GM18520 (cell line): ENCODE data around the gene SPRED2.

Source experiments
- ATAC-seq: cut with Tn5 transposase; IDR thresholded peaks from one replicate; pipeline ENCODE4 v1.9.1; 2021; ENCODE audit not compliant: unreplicated experiment

Gene SPRED2

GRCh38 chr2:65432227-65433190 is at the start of gene SPRED2:
Gene SPRED2 (minus strand): TSS chr2:65432599. CDS start chr2:65431987, 612 bp downstream.
- no peak for ATAC-seq

- no peak for ATAC-seq
These were observed 49.6 kb upstream of the SPRED2 start for GRCh38 chr2:65481961-65482360.

GRCh38 chr2:65479524-65479923 is 47.1 kb upstream of the SPRED2 start:
- no peak for ATAC-seq

- ATAC-seq = no peak
These were observed 46.2 kb upstream of the SPRED2 start for GRCh38 chr2:65478498-65479135.

GRCh38 chr2:65477590-65477989 is 45.2 kb upstream of the SPRED2 start:
- no peak for ATAC-seq

GRCh38 chr2:65476778-65477177 is 44.4 kb upstream of the SPRED2 start:
- ATAC-seq = no peak

- no peak for ATAC-seq
These were observed 42.6 kb upstream of the SPRED2 start for GRCh38 chr2:65475000-65475399.

GRCh38 chr2:65473045-65473444 is 40.6 kb upstream of the SPRED2 start:
- ATAC-seq = no peak

- ATAC-seq = no peak
These were observed 39.0 kb upstream of the SPRED2 start for GRCh38 chr2:65471409-65471808.

- ATAC-seq = no peak
These were observed 34.2 kb upstream of the SPRED2 start for GRCh38 chr2:65466551-65466950.

GRCh38 chr2:65465857-65466256 is 33.5 kb upstream of the SPRED2 start:
- ATAC-seq = no peak

- ATAC-seq = no peak
These were observed 32.7 kb upstream of the SPRED2 start for GRCh38 chr2:65465124-65465523.

- ATAC-seq = no peak
These were observed 32.2 kb upstream of the SPRED2 start for GRCh38 chr2:65464604-65465003.

GRCh38 chr2:65458999-65459398 is 26.6 kb upstream of the SPRED2 start:
- no peak for ATAC-seq

GRCh38 chr2:65456886-65457285 is 24.5 kb upstream of the SPRED2 start:
- no peak for ATAC-seq

GRCh38 chr2:65456064-65456463 is 23.7 kb upstream of the SPRED2 start:
- ATAC-seq = no peak

GRCh38 chr2:65453916-65454315 is 21.5 kb upstream of the SPRED2 start:
- no peak for ATAC-seq

GRCh38 chr2:65452150-65452895 is 19.9 kb upstream of the SPRED2 start:
- no peak for ATAC-seq

- no peak for ATAC-seq
These were observed 18.4 kb upstream of the SPRED2 start for GRCh38 chr2:65450810-65451209.

- ATAC-seq = no peak
These were observed 18.0 kb upstream of the SPRED2 start for GRCh38 chr2:65450393-65450792.

GRCh38 chr2:65443509-65444186 is 11.2 kb upstream of the SPRED2 start:
- ATAC-seq = no peak
